GM19240 (cell line): ENCODE measurements around the gene ZNF507.

ENCODE experiments used
- DNase-seq: peaks from one replicate; pipeline ENCODE4 v3.0.0; 2011; ENCODE audit warnings: low spot score; ENCODE audit not compliant: insufficient read length

Gene ZNF507

DNA sequence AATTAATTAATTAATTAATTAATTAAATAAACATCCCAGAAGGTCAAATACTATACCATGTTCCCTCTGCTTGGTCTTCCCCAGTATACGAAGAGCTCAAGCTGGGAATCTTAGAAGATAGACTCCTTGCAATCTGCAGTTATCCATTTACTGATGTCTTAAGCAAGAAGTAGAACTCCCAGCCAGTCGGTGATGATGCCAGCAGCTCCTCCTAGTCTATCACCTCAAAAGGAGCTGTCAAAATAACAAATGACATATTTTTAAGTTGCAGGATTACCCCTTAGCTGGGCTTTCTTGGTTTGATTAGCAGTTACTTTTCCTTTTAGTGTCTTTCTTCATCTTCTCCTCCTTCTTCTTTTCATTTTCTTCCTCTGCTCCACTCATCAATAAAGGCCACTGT, 6.0 kb upstream of the ZNF507 start:
- no peak for DNase-seq

DNA sequence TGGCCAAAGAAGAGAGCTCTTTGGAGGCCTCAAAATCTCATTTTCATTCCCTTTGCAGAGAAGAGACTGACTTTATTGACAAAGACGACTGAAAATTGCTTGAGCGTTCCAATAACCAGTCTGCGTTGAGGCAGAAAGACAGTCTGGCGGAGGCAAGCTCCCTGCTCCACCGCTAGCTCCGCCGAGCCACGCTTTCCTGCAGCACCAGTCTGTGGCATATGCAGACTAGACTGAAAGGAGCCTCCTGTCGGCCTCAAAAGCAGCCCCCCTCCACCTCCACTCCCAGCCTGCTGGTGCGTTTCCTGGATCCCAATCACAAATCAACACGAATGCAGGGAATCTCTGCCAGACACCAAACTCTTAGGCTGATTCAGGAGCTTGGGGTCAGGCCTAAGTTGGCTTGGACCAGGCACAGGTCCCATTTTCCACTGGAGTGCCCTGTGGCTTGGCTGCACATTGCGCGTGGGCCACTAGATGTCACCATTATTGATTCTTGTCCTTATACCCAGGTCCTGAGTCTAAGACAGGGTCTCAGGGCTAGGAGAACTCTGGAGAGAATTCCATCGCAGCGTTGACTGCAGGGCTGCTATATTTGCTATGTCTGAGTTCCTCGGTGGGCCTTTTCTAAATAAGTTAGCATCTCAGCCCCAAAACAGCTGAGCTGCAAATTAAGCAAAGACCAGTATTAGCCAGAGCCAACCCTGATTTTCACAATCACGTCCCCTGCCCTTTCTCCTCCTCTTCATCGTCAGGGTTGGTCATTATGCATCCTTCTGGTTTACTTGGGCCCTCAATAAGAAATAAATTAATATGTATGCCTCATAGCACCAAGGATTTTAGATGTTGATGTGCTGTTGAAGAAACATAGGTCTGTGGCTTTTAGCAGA, 5.2 kb upstream of the ZNF507 start:
- no peak for DNase-seq

DNA sequence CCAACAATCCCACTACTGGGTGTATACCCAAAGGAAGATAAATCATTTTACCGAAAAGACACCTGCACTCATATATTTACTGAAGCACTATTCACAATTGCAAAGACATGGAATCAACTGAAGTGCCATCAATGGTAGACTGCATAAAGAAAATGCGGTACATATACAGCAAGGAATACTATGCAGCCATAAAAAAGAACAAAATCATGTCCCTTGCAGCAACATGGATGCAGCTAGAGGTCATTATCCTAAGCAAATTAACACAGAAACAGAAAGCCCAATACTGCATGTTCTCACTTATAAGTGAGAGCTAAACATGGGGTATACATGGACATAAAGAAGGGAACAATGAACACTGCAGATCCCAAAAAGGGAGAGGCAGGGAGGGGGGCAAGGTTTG, 2.7 kb upstream of the ZNF507 start:
- DNase-seq, result no peak

- no peak for DNase-seq
Observed at GRCh38 chr19:32343550-32344262, 1.7 kb upstream of the ZNF507 start.

GRCh38 chr19:32346901-32347300, 1.5 kb downstream of the ZNF507 start:
- no peak for DNase-seq

DNA sequence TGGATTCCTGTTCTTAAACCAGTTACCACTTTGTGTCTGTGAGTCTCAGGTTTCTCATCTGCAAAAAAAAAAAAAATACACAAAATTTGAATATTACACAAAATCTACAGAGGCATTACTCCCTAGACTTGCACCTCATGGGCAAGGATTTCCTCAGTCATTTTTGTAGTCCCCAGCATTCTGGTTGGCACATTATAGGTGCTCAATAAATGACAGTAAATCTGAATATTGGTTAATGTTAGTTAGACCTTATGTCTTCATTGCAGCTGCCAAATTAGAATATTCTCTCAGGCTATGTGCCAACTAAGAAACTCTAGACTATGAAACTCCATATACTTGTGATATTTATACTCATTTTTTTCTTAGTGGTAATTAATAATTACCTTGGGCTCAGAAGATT, 2.2 kb downstream of the ZNF507 start:
- DNase-seq, result no peak

- DNase-seq, result no peak
Observed at GRCh38 chr19:32349051-32349450, 3.6 kb downstream of the ZNF507 start.

GRCh38 chr19:32349724-32350470, 4.5 kb downstream of the ZNF507 start:
- DNase-seq, result no peak

DNA sequence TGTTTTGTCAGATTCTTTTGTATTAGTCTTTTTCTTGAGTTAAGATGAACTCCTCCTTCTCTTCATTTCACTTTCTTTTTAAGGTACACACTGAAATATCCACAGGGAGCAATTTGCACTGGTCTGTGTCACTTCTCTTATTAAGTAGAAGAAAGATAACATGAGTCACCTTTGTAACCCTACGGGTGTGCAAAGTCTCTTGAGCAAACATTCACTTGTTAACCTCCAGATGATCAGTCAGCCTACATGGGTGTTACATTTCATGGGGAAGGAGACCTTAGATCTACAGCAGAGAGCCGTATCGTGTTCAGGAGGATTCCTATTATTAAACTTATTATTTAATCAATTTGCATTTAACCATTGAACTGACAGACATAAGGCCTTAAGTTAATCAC, 5.1 kb downstream of the ZNF507 start:
- DNase-seq, result no peak

- no peak for DNase-seq
Observed at GRCh38 chr19:32350987-32351348, 5.6 kb downstream of the ZNF507 start.

DNA sequence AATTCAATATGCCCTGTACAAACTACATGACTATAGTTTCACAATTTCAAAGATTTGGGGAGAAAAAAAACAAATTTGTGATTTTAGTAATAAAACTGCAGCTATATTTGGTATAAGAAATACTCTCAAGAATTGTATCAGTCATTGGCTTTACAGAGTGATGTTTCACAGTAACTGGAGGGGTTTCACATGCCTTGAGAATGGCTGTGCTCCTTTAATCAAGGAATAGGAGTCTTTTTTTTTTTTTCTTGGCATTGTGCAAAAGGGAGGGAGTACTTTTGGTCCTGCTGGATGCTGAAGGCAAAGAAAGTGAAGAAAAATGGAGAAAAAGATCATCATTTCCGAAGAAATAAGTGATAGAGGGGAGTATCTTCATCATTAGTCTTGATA, 6.8 kb downstream of the ZNF507 start:
- DNase-seq, result no peak

DNA sequence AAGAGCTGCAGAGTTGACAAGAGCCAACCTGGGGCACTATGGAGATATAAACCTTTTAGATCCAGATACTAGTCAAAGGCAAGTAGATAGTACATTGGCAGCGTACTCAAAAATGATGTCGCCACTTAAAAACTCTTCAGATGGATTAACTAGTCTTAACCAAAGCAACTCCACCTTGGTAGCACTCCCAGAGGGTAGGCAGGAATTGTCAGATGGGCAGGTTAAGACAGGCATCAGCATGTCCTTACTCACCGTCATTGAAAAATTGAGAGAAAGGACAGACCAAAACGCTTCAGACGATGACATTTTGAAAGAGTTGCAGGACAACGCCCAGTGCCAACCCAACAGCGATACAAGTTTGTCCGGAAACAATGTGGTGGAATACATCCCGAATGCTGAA, 8.9 kb downstream of the ZNF507 start:
- DNase-seq, result no peak

GRCh38 chr19:32355309-32355708, 9.9 kb downstream of the ZNF507 start:
- DNase-seq, result no peak

DNA sequence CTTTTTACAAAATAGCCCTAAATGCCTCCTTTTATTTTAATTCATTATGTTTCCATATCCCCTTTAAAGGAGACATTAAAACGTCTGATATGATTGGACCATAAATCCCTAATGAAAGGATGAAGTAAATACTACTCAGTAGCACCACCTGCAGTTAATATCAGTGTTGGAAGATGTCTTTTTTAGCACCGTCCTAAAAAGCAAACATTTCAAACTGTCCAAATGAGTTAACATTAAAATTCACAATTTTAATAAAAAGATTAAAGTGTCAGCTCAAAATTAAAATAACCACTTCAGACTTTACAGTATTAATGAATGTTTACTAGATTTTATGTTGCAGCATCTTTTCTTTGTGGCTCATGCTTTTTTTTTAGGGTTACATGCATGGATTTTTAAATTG, 12.3 kb downstream of the ZNF507 start:
- DNase-seq, result no peak

DNA sequence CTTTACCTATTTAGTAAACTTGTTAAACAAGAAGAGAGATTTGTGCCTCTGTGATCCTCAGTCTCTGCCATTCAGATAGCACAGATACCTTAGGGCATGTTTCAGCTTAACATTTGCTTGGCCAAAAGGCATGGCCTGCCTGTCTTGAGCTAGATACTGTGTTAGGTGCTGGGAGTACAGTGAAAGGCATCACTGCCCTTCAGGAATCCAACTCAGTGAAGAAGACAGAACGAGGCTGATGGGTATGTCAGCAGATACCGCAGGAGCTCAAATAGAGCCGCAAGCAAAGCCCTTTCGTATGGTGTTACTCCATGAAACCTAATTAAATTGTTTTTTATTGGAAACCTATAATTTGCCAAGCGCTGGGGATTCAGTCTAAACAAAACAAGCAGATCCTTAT, 12.9 kb downstream of the ZNF507 start:
- DNase-seq, result no peak

- DNase-seq, result no peak
Observed at GRCh38 chr19:32359581-32359980, 14.2 kb downstream of the ZNF507 start.

DNA sequence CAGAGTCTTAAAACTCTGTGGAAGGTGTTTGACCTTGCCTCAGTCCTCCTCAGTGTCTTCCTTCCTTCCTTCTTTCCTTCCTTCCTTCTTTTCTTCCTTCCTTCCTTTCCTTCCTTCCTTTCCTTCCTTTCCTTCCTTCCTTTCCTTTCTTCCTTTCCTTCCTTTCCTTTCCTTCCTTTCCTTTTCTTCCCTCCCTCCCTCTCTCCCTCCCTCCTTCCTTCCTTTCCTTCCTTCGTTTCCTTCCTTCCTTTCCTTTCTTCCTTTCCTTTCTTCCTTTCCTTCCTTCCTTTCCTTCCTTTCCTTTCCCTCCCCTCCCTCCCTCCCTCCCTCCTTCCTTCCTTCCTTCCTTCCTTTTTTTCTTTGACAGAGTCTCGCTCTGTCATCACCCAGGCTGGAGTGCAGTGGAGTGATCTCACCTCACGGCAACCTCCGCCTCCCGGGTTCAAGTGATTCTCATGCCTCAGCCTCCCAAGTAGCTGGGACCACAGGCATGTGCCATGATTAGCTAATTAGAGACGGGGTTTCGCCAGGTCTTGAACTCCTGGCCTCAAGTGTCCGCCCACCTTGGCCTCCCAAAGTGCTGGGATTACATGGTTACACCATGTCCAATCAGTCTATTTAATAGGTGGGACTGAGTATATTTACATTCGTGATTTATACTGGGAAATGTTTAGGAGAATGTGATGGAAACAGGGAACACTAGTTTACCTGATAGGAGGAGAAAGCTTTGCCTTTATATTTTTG, 16.3 kb downstream of the ZNF507 start:
- DNase-seq, result no peak

DNA sequence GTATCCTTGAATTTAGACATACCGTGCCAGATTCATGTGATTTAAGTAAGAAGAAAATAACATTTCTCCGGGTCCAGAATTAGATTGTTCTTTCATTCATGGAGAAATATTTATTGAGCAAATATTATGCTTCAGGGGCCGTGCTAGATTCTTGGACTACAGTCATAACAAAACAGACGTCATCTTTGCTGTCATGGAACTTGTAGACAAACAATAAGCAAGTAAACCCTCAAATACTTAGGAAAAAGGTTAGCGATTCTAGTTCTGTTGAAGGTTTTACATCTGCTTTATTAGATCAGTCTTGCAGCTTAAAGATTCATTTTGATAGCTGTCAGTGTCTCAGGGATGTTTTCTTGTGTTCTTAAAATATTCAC, 16.9 kb downstream of the ZNF507 start:
- DNase-seq, result no peak

GRCh38 chr19:32363175-32363574, 17.8 kb downstream of the ZNF507 start:
- no peak for DNase-seq

DNA sequence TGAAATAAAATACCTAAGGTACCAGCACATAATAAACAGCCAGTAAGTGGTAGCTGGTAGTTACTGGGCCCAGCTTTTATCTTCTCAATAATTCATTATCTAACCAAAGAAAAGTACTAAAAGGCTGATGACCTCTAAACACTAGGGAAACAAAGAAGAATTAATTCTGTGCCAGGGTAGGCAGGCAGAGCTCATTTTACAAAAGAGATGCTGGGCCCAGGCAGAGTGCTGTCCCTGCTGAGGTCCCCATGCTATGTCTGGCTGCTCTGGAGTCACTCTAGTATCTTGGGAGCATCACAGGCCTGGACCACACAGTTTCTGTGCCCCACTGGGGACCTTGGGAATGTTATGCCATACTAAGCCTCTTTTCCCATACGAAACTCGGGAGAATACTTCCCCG, 18.2 kb downstream of the ZNF507 start:
- no peak for DNase-seq

DNA sequence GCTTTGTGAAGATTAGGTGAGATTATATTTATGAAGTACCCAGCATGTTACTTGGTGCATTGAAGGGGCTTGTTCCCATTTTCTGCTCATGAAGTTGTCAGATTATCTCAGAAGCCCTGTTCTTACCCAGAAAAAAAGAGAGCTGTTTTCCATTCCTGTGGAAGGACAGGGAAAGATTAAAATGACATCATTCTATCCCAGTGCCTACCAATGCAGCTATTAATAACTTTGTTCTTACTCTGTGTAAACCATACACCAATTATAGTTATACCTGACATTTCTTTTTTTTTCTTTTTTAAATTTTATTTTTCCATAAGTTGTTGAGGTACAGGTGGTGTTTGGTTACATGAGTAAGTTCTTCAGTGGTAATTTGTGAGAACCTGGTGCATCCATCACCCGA, 18.6 kb downstream of the ZNF507 start:
- DNase-seq, result no peak

DNA sequence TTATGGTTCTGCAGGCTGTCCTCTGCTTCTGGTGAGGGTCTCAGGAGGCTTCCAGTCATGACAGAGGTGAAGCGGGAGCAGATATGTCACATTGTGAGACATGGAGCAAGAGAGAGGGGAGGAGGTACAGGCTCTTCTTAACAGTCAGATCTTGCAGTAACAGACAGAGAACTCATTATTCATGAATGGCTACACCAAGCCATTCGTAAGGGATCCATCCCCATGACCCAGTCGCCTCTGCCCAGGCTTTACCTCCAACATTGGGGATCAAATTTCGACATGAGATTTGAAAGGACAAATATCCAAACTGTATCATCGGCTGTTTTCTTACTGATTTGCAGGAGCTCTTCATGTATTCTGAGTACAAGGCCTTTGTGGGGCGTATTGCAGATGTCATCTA, 21.7 kb downstream of the ZNF507 start:
- no peak for DNase-seq
